ENCODE measurements around the gene SCN8A.

- TF ChIP-seq CREB1 (CRISPR knock-in tag; IDR thresholded peaks at IDR 0.05; ENCODE audit: low read depth): no peak
- no peak for TF ChIP-seq CTCF (conservative IDR thresholded peaks at IDR 0.05; ENCODE audit: low read depth in 2 of 2)
- no peak for TF ChIP-seq NANOG (IDR thresholded peaks at IDR 0.05; ENCODE audit: borderline replicate concordance)
- TF ChIP-seq, protein P1, sequence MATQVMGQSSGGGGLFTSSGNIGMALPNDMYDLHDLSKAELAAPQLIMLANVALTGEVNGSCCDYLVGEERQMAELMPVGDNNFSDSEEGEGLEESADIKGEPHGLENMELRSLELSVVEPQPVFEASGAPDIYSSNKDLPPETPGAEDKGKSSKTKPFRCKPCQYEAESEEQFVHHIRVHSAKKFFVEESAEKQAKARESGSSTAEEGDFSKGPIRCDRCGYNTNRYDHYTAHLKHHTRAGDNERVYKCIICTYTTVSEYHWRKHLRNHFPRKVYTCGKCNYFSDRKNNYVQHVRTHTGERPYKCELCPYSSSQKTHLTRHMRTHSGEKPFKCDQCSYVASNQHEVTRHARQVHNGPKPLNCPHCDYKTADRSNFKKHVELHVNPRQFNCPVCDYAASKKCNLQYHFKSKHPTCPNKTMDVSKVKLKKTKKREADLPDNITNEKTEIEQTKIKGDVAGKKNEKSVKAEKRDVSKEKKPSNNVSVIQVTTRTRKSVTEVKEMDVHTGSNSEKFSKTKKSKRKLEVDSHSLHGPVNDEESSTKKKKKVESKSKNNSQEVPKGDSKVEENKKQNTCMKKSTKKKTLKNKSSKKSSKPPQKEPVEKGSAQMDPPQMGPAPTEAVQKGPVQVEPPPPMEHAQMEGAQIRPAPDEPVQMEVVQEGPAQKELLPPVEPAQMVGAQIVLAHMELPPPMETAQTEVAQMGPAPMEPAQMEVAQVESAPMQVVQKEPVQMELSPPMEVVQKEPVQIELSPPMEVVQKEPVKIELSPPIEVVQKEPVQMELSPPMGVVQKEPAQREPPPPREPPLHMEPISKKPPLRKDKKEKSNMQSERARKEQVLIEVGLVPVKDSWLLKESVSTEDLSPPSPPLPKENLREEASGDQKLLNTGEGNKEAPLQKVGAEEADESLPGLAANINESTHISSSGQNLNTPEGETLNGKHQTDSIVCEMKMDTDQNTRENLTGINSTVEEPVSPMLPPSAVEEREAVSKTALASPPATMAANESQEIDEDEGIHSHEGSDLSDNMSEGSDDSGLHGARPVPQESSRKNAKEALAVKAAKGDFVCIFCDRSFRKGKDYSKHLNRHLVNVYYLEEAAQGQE (IDR thresholded peaks at IDR 0.05; ENCODE audit: unreplicated experiment): no peak
- TF ChIP-seq EZH2phosphoT487 (IDR thresholded peaks at IDR 0.05; ENCODE audit: unreplicated experiment): no peak
- TF ChIP-seq POLR2AphosphoS5 (IDR thresholded peaks at IDR 0.05; ENCODE audit: low read depth): no peak
- TF ChIP-seq EZH2 (IDR thresholded peaks at IDR 0.05; ENCODE audit: low read depth, unreplicated experiment): no peak
- no peak for TF ChIP-seq JUNB (IDR thresholded peaks at IDR 0.05; ENCODE audit: unreplicated experiment)
- TF ChIP-seq ZNF114 (CRISPR knock-in tag; IDR thresholded peaks at IDR 0.05): no peak
- no peak for TF ChIP-seq STAT1 (IDR thresholded peaks at IDR 0.05; ENCODE audit: unreplicated experiment)
Measured at GRCh38 chr12:51827925-51828818, 237.1 kb downstream of the SCN8A start.

Data from GM23338 (cell line).